Mesenchymal stem cell (in vitro differentiated cells and primary cell): ENCODE results near the gene AKR1C2.
"Not testable (repeated sequence)": the region's sequence is repeated elsewhere in the genome, so short reads cannot be mapped to it uniquely, and the experiment has no call there.

ENCODE experiments used
- DNase-seq: peaks from one replicate; pipeline ENCODE4 v3.0.0-alpha.2; 2013
- H2AFZ ChIP-seq: one replicate; pipeline ENCODE4 v1.6.1; 2013; ENCODE audit warnings: low read depth, mild to moderate bottlenecking, control low read depth, inconsistent platforms, low read length, moderate library complexity
- H2AK5ac ChIP-seq: 2 replicates; pipeline ENCODE4 v1.6.1; 2013; ENCODE audit warnings: low read length, moderate library complexity, mild to moderate bottlenecking, inconsistent platforms; ENCODE audit not compliant: severe bottlenecking
- H2BK120ac ChIP-seq: one replicate; pipeline ENCODE4 v1.6.1; 2013; ENCODE audit warnings: low read depth, mild to moderate bottlenecking, inconsistent platforms, low read length, moderate library complexity
- H2BK12ac ChIP-seq, 2 experiments: one replicate each; pipeline ENCODE4 v1.6.1; 2013; ENCODE audit warnings: inconsistent platforms in 2 of 2, low read length in 2 of 2, mild to moderate bottlenecking in 2 of 2, moderate library complexity in 2 of 2, control low read depth in 1 of 2
- H2BK15ac ChIP-seq: one replicate; pipeline ENCODE4 v1.6.1; 2013; ENCODE audit warnings: mild to moderate bottlenecking, low read depth, inconsistent platforms; ENCODE audit not compliant: poor library complexity, severe bottlenecking
- H2BK5ac ChIP-seq: 2 replicates; pipeline ENCODE4 v1.6.1; 2013; ENCODE audit warnings: low read depth, mild to moderate bottlenecking, low read length, control low read depth, inconsistent platforms; ENCODE audit not compliant: poor library complexity, severe bottlenecking
- H3K14ac ChIP-seq, 2 experiments: one replicate each; pipeline ENCODE4 v1.6.1; 2013; ENCODE audit warnings: inconsistent platforms in 2 of 2, low read length in 2 of 2, control low read depth in 1 of 2, mild to moderate bottlenecking in 1 of 2, moderate library complexity in 1 of 2
- H3K18ac ChIP-seq, 2 experiments: one replicate each; pipeline ENCODE4 v1.6.1; 2013; ENCODE audit warnings: inconsistent platforms in 2 of 2, low read length in 2 of 2, control low read depth in 1 of 2, low read depth in 1 of 2, mild to moderate bottlenecking in 1 of 2
- H3K23ac ChIP-seq, 2 experiments: one replicate each; pipeline ENCODE4 v1.6.1; 2013; ENCODE audit warnings: inconsistent platforms in 2 of 2, low read length in 2 of 2, mild to moderate bottlenecking in 2 of 2, moderate library complexity in 2 of 2, control low read depth in 1 of 2
- H3K27ac ChIP-seq: 2 replicates; pipeline ENCODE4 v1.5.1; 2013; ENCODE audit warnings: mild to moderate bottlenecking, moderate library complexity, low read length, control low read depth, inconsistent platforms; ENCODE audit not compliant: poor library complexity, severe bottlenecking
- H3K27me3 ChIP-seq, 2 experiments: 2 replicates each; pipeline versions ENCODE4 v1.6.1 to v1.7.0; 2013; ENCODE audit warnings: low read length in 2 of 2, mild to moderate bottlenecking in 2 of 2, moderate library complexity in 2 of 2, control low read depth in 1 of 2, inconsistent platforms in 1 of 2; ENCODE audit not compliant: control insufficient read depth in 1 of 2, insufficient read depth in 1 of 2
- H3K36me3 ChIP-seq, 2 experiments: 2 replicates each; pipeline versions ENCODE4 v1.6.1 to v1.7.0; 2013; ENCODE audit warnings: low read length in 2 of 2, control low read depth in 1 of 2, inconsistent platforms in 1 of 2, low read depth in 1 of 2, mild to moderate bottlenecking in 1 of 2; ENCODE audit not compliant: insufficient read depth in 2 of 2, control insufficient read depth in 1 of 2
- H3K4ac ChIP-seq, 2 experiments: one replicate each; pipeline ENCODE4 v1.6.1; 2013; ENCODE audit warnings: inconsistent platforms in 2 of 2, low read length in 2 of 2, mild to moderate bottlenecking in 2 of 2, moderate library complexity in 2 of 2, control low read depth in 1 of 2, low read depth in 1 of 2
- H3K4me1 ChIP-seq: 2 replicates; pipeline ENCODE4 v1.6.1; 2013; ENCODE audit warnings: low read depth, low read length, control low read depth; ENCODE audit not compliant: control insufficient read depth, insufficient read depth
- H3K4me2 ChIP-seq: 2 replicates; pipeline ENCODE4 v1.6.1; 2013; ENCODE audit warnings: low read length, mild to moderate bottlenecking, inconsistent platforms; ENCODE audit not compliant: poor library complexity, severe bottlenecking
- H3K4me3 ChIP-seq, 2 experiments: 2 replicates each; pipeline versions ENCODE4 v1.5.1 to v1.7.0; 2013; ENCODE audit warnings: low read length in 2 of 2, mild to moderate bottlenecking in 2 of 2, control low read depth in 1 of 2, low read depth in 1 of 2; ENCODE audit not compliant: insufficient read depth in 1 of 2
- H3K79me1 ChIP-seq: replicated peaks from 2 replicates; pipeline ENCODE4 v1.6.1; 2013; ENCODE audit warnings: mild to moderate bottlenecking, control low read depth, low read length, inconsistent platforms; ENCODE audit not compliant: poor library complexity, severe bottlenecking
- H3K9ac ChIP-seq: 2 replicates; pipeline ENCODE4 v1.7.0; 2013; ENCODE audit warnings: mild to moderate bottlenecking, low read length, moderate library complexity
- H3K9me3 ChIP-seq: 2 replicates; pipeline ENCODE4 v1.7.0; 2013; ENCODE audit warnings: mild to moderate bottlenecking, low read length; ENCODE audit not compliant: control insufficient read depth
- H4K8ac ChIP-seq: one replicate; pipeline ENCODE4 v1.6.1; 2013; ENCODE audit warnings: inconsistent platforms, mild to moderate bottlenecking, low read length, moderate library complexity
- H4K91ac ChIP-seq: one replicate; pipeline ENCODE4 v1.6.1; 2013; ENCODE audit warnings: mild to moderate bottlenecking, low read length, inconsistent platforms
- WGBS: methylation state at CpG from one replicate; pipeline ENCODE4 v1.1.7; 2013; ENCODE audit warnings: mixed read lengths; 5-methylcytosine and 5-hydroxymethylcytosine counted together

The AKR1C2 gene

DNA sequence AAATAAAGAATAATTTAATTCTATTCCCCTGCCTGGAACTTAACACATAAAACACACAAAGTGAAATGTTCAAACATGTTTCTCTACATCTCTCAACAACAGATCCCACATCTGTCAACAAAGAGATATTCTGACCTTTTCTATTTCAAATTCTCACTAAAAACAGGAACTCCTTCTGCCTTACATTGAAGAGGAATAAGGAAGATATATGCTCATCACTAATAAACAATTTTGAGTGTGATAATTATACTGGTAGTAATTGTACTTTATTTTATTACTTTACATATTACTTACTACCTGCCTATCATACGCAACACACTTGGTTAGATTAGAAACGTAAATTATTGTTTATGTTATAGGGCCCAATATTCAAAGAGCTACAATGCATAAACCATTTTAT lies 13.4 kb downstream of the AKR1C2 start:
- no peaks in the 10 kb centered on the region for H3K4me1 ChIP-seq
- H3K27me3 ChIP-seq, result no peaks in the 10 kb centered on the region
- no peak overlapping the region for H2BK120ac ChIP-seq
- no peak overlapping the region for H4K8ac ChIP-seq
- no peaks in the 10 kb centered on the region for H3K9me3 ChIP-seq
- no peak overlapping the region for H3K23ac ChIP-seq
- H3K36me3 ChIP-seq, result peaks cover 0 to 59% of the 10 kb centered on the region in 2 experiments
- H3K79me1 ChIP-seq, result no peaks in the 10 kb centered on the region
- H2BK12ac ChIP-seq, result no peak overlapping the region
- H2AK5ac ChIP-seq, result no peak overlapping the region
- H3K27ac ChIP-seq, result no peak overlapping the region
- no peak overlapping the region for H2AFZ ChIP-seq
- no peak overlapping the region for H2BK5ac ChIP-seq
- WGBS, result no CpG with 5 or more reads among the region's 2 CpGs
- no peak overlapping the region for H4K91ac ChIP-seq
- no peak overlapping the region for H3K4me3 ChIP-seq
- H3K14ac ChIP-seq, result no peak overlapping the region
- H3K9ac ChIP-seq, result no peak overlapping the region
- no peak overlapping the region for H3K4ac ChIP-seq
- H3K4me2 ChIP-seq, result no peak overlapping the region
- no peak overlapping the region for H2BK15ac ChIP-seq
- H3K18ac ChIP-seq, result no peak overlapping the region
- DNase-seq, result no peak

GRCh38 chr10:4988000-4988641 lies 15.5 kb downstream of the AKR1C2 start:
- not testable (repeated sequence) for DNase-seq

DNA sequence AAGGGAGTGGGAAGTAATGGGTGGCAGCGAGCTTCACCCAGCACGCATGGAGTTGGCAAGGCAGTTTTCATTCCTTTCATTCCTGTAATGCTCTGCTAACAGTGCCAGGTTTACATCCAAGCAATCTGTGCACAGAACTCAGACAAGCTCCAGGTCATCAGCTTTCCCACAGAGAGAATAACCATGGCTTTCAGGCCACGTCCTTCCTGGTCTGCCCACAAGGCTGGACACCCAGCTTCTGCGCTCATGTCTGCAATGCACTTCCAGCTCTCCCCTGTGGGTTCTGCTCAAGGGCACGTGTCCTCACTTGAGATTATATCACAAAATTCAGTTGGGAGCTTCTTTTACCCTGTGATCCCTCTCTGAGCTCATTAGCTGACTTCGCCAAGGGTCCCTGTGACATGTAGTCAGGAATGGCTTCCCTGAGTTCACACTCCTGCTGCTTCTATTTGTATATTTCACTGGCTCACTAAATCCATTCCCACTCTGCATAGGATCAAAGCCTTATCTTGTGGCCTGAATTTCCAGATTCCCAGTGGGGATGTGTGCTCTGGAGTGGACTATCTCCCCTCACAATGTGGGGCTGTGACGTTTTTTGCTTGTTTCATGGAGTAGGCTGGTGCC lies 18.6 kb downstream of the AKR1C2 start:
- Histone ChIP-seq H3K9ac (no peak overlapping the region), H2BK120ac (no peak overlapping the region), H2AK5ac (no peak overlapping the region), H2BK12ac (no peak overlapping the region), H3K4me1 (peaks cover 12% of the 10 kb centered on the region), H2BK5ac (no peak overlapping the region), H2AFZ (no peak overlapping the region), H3K4me3 (no peak overlapping the region), H3K9me3 (no peaks in the 10 kb centered on the region), H3K36me3 (peaks cover 0 to 39% of the 10 kb centered on the region in 2 experiments), H3K18ac (no peak overlapping the region), H3K27me3 (no peaks in the 10 kb centered on the region), H4K91ac (no peak overlapping the region), H3K4ac (no peak overlapping the region), H2BK15ac (no peak overlapping the region), H3K4me2 (no peak overlapping the region), H3K14ac (no peak overlapping the region), H4K8ac (no peak overlapping the region), H3K23ac (no peak overlapping the region), H3K79me1 (no peaks in the 10 kb centered on the region), H3K27ac (no peak overlapping the region)
- WGBS, result 77% methylated on average over 7 of the region's 7 CpGs
- DNase-seq, result no peak

More at GRCh38 chr10:4988000-4988641, 15.5 kb downstream of the AKR1C2 start:
- H3K27me3 ChIP-seq, H2AK5ac ChIP-seq, H3K4me3 ChIP-seq, H3K18ac ChIP-seq, H3K9ac ChIP-seq, H3K4me1 ChIP-seq, H2BK120ac ChIP-seq, H2BK5ac ChIP-seq, H2BK12ac ChIP-seq, H4K91ac ChIP-seq, H3K79me1 ChIP-seq, H3K4ac ChIP-seq, H3K23ac ChIP-seq, H3K4me2 ChIP-seq, H4K8ac ChIP-seq, H3K27ac ChIP-seq, H3K9me3 ChIP-seq, H3K14ac ChIP-seq, H2BK15ac ChIP-seq, H2AFZ ChIP-seq: not testable (repeated sequence)
- H3K36me3 ChIP-seq, result peaks cover 0 to 45% of the 10 kb centered on the region in 2 experiments
- 73% methylated on average over 1 of the region's 6 CpGs for WGBS

- Histone ChIP-seq H3K23ac (no peak overlapping the region), H3K4ac (no peak overlapping the region), H3K4me3 (no peak overlapping the region), H3K9ac (no peak overlapping the region), H3K14ac (no peak overlapping the region), H3K4me2 (no peak overlapping the region), H2AK5ac (no peak overlapping the region), H2BK120ac (no peak overlapping the region), H3K4me1 (peaks cover 12% of the 10 kb centered on the region), H2BK15ac (no peak overlapping the region), H2BK5ac (no peak overlapping the region), H3K79me1 (no peaks in the 10 kb centered on the region), H3K9me3 (no peaks in the 10 kb centered on the region), H2BK12ac (no peak overlapping the region), H4K91ac (no peak overlapping the region), H3K27me3 (no peaks in the 10 kb centered on the region), H2AFZ (no peak overlapping the region), H3K36me3 (peaks cover 0 to 36% of the 10 kb centered on the region in 2 experiments), H3K18ac (no peak overlapping the region), H4K8ac (no peak overlapping the region), H3K27ac (no peak overlapping the region)
- no peak for DNase-seq
- WGBS, result 92% methylated on average over 10 of the region's 10 CpGs
Measured at GRCh38 chr10:4984223-4984622, 19.4 kb downstream of the AKR1C2 start.
